DOHH2 (cell line): ENCODE measurements around the gene CEP135.

Experiments used
- H3F3A ChIP-seq: fragments of 200-600 bp; sonication (generic), shearing (Covaris generic); 2 replicates; pipeline ENCODE4 v1.6.0; 2016; ENCODE audit warnings: antibody characterized with exemption, mild to moderate bottlenecking; ENCODE audit not compliant: control insufficient read depth, insufficient read depth
- H3K27ac ChIP-seq: fragments of 200-600 bp; sonication (generic); 2 replicates; pipeline ENCODE4 v1.5.1; 2014; ENCODE audit warnings: low read depth, mild to moderate bottlenecking, low read length, moderate library complexity
- H3K27me3 ChIP-seq: fragments of 200-600 bp; sonication (generic); 2 replicates; pipeline ENCODE4 v1.6.1; 2014; ENCODE audit warnings: mild to moderate bottlenecking, low read length, mixed read lengths; ENCODE audit not compliant: control insufficient read depth
- H3K36me3 ChIP-seq: fragments of 200-600 bp; sonication (generic); 2 replicates; pipeline ENCODE4 v1.6.1; 2014; ENCODE audit warnings: mild to moderate bottlenecking, low read length, moderate library complexity, mixed read lengths; ENCODE audit not compliant: control insufficient read depth
- H3K4me1 ChIP-seq: fragments of 200-600 bp; sonication (generic); 2 replicates; pipeline ENCODE4 v1.6.1; 2014; ENCODE audit warnings: mild to moderate bottlenecking, low read length, mixed read lengths; ENCODE audit not compliant: control insufficient read depth
- H3K4me2 ChIP-seq: fragments of 200-600 bp; sonication (generic); 2 replicates; pipeline ENCODE4 v1.6.0; 2014; ENCODE audit warnings: mild to moderate bottlenecking, low read length, moderate library complexity
- H3K4me3 ChIP-seq: fragments of 200-600 bp; sonication (generic); 2 replicates; pipeline ENCODE4 v1.5.1; 2014; ENCODE audit warnings: mild to moderate bottlenecking, low read length, mixed read lengths
- H3K79me2 ChIP-seq: fragments of 200-600 bp; sonication (generic); 2 replicates; pipeline ENCODE4 v1.6.1; 2014; ENCODE audit warnings: mild to moderate bottlenecking, low read length, mixed read lengths; ENCODE audit not compliant: control insufficient read depth
- H3K9me2 ChIP-seq: fragments of 200-600 bp; sonication (generic); replicated peaks from 2 replicates; pipeline ENCODE4 v1.6.1; 2014; ENCODE audit warnings: mild to moderate bottlenecking, low read length, mixed read lengths; ENCODE audit not compliant: control insufficient read depth
- H3K9me3 ChIP-seq: fragments of 200-600 bp; sonication (generic); 2 replicates; pipeline ENCODE4 v1.6.1; 2014; ENCODE audit warnings: antibody characterized with exemption, low read length, mixed read lengths; ENCODE audit not compliant: control insufficient read depth, insufficient read depth
- H4K20me1 ChIP-seq: fragments of 200-600 bp; sonication (generic); 2 replicates; pipeline ENCODE4 v1.6.0; 2014; ENCODE audit warnings: low read depth, mild to moderate bottlenecking, antibody characterized with exemption, low read length, moderate library complexity; ENCODE audit not compliant: control insufficient read depth, insufficient read depth
- CTCF ChIP-seq: fragments of 200-600 bp; sonication (generic); IDR thresholded peaks from one replicate; pipeline ENCODE4 v1.5.1; 2014; ENCODE audit warnings: antibody characterized with exemption, mild to moderate bottlenecking, low read depth, low read length; ENCODE audit not compliant: poor library complexity, severe bottlenecking
- EZH2phosphoT487 ChIP-seq: fragments of 200-600 bp; sonication (generic); IDR thresholded peaks from 2 replicates; pipeline ENCODE4 v1.6.1; 2017; ENCODE audit warnings: borderline replicate concordance, mild to moderate bottlenecking, antibody characterized with exemption, low read length, moderate library complexity, mixed read lengths

CEP135 gene

GRCh38 chr4:56007154-56007553, 58.4 kb downstream of the CEP135 start:
- H4K20me1 ChIP-seq = no peaks in the 10 kb centered on the region
- no peak overlapping the region for H3K4me3 ChIP-seq
- H3K79me2 ChIP-seq = peaks cover 28% of the 10 kb centered on the region
- no peak overlapping the region for H3K4me2 ChIP-seq
- peaks cover 97% of the 10 kb centered on the region for H3K36me3 ChIP-seq
- TF ChIP-seq EZH2phosphoT487 (no peak), CTCF (no peak)
- no peaks in the 10 kb centered on the region for H3K9me3 ChIP-seq
- no peaks in the 10 kb centered on the region for H3K9me2 ChIP-seq
- no peaks in the 10 kb centered on the region for H3K27me3 ChIP-seq
- H3F3A ChIP-seq = peaks cover 3% of the 10 kb centered on the region; the same call in 1 of the 2 replicates
- peaks cover 8% of the 10 kb centered on the region for H3K4me1 ChIP-seq
- no peak overlapping the region for H3K27ac ChIP-seq

GRCh38 chr4:56008206-56008605, 59.5 kb downstream of the CEP135 start:
- Histone ChIP-seq H3K27ac (no peak overlapping the region), H3K4me2 (no peak overlapping the region), H3K36me3 (peaks cover 97% of the 10 kb centered on the region), H3F3A (peaks cover 3% of the 10 kb centered on the region; the same call in 1 of the 2 replicates), H3K9me2 (no peaks in the 10 kb centered on the region), H3K4me3 (no peak overlapping the region), H3K27me3 (no peaks in the 10 kb centered on the region), H3K9me3 (no peaks in the 10 kb centered on the region), H3K4me1 (peaks cover 8% of the 10 kb centered on the region), H3K79me2 (peaks cover 22% of the 10 kb centered on the region), H4K20me1 (no peaks in the 10 kb centered on the region)
- TF ChIP-seq CTCF (no peak), EZH2phosphoT487 (no peak)

- Histone ChIP-seq H3K4me3 (no peak overlapping the region), H3K36me3 (peaks cover 80% of the 10 kb centered on the region)
Observed at GRCh38 chr4:56026596-56026995, 77.9 kb downstream of the CEP135 start.

More at GRCh38 chr4:56026596-56026995, 77.9 kb downstream of the CEP135 start:
- H3K4me2 ChIP-seq = no peak overlapping the region
- no peak overlapping the region for H3K27ac ChIP-seq
- H3F3A ChIP-seq = peaks cover under 1% of the 10 kb centered on the region; the same call in 1 of the 2 replicates
- no peaks in the 10 kb centered on the region for H4K20me1 ChIP-seq
- no peak for TF ChIP-seq EZH2phosphoT487
- no peak for TF ChIP-seq CTCF
- no peaks in the 10 kb centered on the region for H3K9me3 ChIP-seq
- H3K9me2 ChIP-seq = no peaks in the 10 kb centered on the region
- H3K79me2 ChIP-seq = no peaks in the 10 kb centered on the region
- no peaks in the 10 kb centered on the region for H3K27me3 ChIP-seq
- H3K4me1 ChIP-seq = no peaks in the 10 kb centered on the region
